PC-3 (cell line): ENCODE data around the gene PEX11A.

Experiments used
- EZH2 ChIP-seq: fragments of 300-600 bp; sonication (generic); IDR thresholded peaks from one replicate; pipeline ENCODE4 v1.6.1; 2017; ENCODE audit warnings: antibody characterized with exemption, mild to moderate bottlenecking, low read length; ENCODE audit not compliant: unreplicated experiment
- EZH2phosphoT487 ChIP-seq: fragments of 300-600 bp; sonication (generic); IDR thresholded peaks from 2 replicates; pipeline ENCODE4 v1.6.1; 2018; ENCODE audit warnings: mild to moderate bottlenecking, antibody characterized with exemption, low read length, borderline replicate concordance
- TF ChIP-seq, protein P1 (sequence below): fragments of 300-600 bp; sonication (generic); conservative IDR thresholded peaks from 2 replicates; pipeline ENCODE4 v1.5.1; 2017; ENCODE audit warnings: antibody characterized with exemption, low read depth, mild to moderate bottlenecking, low read length

DNA sequence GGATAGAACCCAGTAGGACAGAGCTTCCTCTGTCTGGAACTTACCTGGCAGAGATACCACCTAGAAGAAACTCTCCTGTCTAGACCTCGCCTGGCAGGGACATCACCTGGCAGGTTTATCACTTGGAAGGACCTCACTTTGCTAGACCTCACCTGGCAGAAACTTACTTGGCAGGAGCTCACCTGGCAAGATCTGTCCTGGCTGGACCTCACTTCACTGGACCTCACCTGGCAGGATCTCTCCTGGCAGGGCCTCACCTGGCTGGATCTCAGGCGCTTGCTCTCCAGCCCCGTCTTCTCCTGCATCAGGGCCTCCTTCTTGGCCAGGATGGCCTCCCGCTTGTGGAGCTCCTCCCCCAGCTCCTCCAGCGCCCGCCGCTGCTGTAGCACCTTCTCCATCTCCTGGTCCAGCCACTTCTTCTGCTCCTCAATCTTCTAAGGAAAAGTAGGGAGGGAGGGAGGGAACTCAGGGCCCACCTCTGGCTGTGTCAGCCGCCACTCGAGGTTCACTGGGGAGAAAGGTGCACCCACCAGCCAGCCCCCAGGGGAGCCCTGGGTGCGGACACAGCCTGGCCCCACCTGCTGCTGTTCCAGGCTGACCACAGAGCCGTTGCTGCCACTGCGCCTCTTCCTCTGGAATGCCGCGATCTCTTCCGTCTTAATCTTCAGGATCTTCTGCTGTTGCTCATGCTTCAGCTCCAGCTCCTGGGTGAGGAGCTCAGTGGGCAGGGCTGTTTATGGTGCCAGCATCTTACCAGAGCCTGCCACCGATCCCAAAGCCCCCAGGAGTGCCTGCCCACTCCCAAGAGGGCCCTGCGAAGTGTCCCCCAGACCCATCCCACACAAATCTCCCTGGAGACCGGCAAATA is 57.8 kb downstream of the PEX11A start:
- TF ChIP-seq EZH2 (no peak), EZH2phosphoT487 (no peak)
- TF ChIP-seq, protein P1, sequence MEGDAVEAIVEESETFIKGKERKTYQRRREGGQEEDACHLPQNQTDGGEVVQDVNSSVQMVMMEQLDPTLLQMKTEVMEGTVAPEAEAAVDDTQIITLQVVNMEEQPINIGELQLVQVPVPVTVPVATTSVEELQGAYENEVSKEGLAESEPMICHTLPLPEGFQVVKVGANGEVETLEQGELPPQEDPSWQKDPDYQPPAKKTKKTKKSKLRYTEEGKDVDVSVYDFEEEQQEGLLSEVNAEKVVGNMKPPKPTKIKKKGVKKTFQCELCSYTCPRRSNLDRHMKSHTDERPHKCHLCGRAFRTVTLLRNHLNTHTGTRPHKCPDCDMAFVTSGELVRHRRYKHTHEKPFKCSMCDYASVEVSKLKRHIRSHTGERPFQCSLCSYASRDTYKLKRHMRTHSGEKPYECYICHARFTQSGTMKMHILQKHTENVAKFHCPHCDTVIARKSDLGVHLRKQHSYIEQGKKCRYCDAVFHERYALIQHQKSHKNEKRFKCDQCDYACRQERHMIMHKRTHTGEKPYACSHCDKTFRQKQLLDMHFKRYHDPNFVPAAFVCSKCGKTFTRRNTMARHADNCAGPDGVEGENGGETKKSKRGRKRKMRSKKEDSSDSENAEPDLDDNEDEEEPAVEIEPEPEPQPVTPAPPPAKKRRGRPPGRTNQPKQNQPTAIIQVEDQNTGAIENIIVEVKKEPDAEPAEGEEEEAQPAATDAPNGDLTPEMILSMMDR: no peak
